Gastrocnemius medialis (tissue), 4 donors: ENCODE data around the gene CYP4X1.

ENCODE experiments used
- POLR2A ChIP-seq, 2 donors: fragments of 450-650 bp; IDR thresholded peaks; one replicate each; pipeline ENCODE4 v1.6.1; 2017; ENCODE audit warnings: antibody characterized with exemption in 2 of 2, mild to moderate bottlenecking in 2 of 2, moderate library complexity in 2 of 2
- TF ChIP-seq, protein P1 (sequence below), 5 experiments: fragments of 450-650 bp in 3 of 5; fragments of 200-600 bp in 2 of 5; sonication (generic) in 2 of 5; IDR thresholded peaks in 4 of 5; conservative IDR thresholded peaks in 1 of 5; 1 replicate in 4 of 5; 2 replicates in 1 of 5; pipeline ENCODE4 v1.5.1; 2016 to 2019; ENCODE audit warnings: antibody characterized with exemption in 5 of 5, mild to moderate bottlenecking in 3 of 5, moderate library complexity in 3 of 5

DNA sequence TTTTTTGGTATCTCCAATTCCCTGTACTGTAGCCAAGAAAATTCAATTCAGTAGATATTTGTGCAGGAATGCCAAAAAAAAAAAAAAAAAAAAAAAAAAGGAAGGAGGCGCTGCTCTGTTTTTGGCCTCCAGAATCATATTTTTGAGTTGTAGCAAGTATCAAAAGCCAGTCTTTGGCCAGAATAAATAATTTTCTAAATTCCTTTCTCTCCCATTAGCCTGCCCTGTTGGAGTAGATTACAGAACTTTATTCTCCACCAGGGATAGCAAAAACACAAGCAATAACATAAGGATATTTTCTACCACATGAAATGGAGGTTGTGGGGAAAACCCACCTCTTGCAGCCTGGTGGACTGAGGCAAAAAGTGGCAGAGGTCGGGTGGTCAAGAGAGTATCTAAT is 2.4 kb upstream of the CYP4X1 start:
- TF ChIP-seq, protein P1, sequence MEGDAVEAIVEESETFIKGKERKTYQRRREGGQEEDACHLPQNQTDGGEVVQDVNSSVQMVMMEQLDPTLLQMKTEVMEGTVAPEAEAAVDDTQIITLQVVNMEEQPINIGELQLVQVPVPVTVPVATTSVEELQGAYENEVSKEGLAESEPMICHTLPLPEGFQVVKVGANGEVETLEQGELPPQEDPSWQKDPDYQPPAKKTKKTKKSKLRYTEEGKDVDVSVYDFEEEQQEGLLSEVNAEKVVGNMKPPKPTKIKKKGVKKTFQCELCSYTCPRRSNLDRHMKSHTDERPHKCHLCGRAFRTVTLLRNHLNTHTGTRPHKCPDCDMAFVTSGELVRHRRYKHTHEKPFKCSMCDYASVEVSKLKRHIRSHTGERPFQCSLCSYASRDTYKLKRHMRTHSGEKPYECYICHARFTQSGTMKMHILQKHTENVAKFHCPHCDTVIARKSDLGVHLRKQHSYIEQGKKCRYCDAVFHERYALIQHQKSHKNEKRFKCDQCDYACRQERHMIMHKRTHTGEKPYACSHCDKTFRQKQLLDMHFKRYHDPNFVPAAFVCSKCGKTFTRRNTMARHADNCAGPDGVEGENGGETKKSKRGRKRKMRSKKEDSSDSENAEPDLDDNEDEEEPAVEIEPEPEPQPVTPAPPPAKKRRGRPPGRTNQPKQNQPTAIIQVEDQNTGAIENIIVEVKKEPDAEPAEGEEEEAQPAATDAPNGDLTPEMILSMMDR (IDR thresholded peaks at IDR 0.05 in 4 of 5, conservative IDR thresholded peaks at IDR 0.05 in 1 of 5), result no peak
- TF ChIP-seq POLR2A (IDR thresholded peaks at IDR 0.05), result no peak
